Kidney (tissue), 14 donors: Measurements from ENCODE around the gene CACNG6. TPM values are rescaled to one million over a fixed set of nuclear protein-coding genes. Genes with fewer than 3 reads are reported as not detected.

Experiments used
- DNase-seq, 5 donors: peaks; one replicate each; pipeline ENCODE4 v3.0.0-alpha.2; 2013 to 2020
- FAIRE-seq: peaks from 2 replicates; lab custom pipeline; 2012; peaks lifted over from hg19 to GRCh38; lab: Jason Lieb, UNC
- H3K27ac ChIP-seq, 2 donors: one replicate each; pipeline ENCODE4 v1.7.0; 2013; ENCODE audit warnings: low read depth in 2 of 2, low read length in 2 of 2, inconsistent platforms in 1 of 2
- H3K27me3 ChIP-seq: one replicate; pipeline ENCODE4 v1.7.1; 2013; ENCODE audit warnings: low read length, inconsistent platforms; ENCODE audit not compliant: control insufficient read depth, insufficient read depth
- H3K36me3 ChIP-seq, 3 donors: one replicate each; pipeline versions ENCODE4 v1.7.0 to v1.7.1; 2013; ENCODE audit warnings: low read length in 3 of 3, control low read depth in 1 of 3, inconsistent platforms in 1 of 3; ENCODE audit not compliant: insufficient read depth in 3 of 3, control insufficient read depth in 2 of 3
- H3K4me1 ChIP-seq, 3 donors: one replicate each; pipeline versions ENCODE4 v1.7.0 to v1.7.1; 2013; ENCODE audit warnings: low read length in 3 of 3, inconsistent platforms in 1 of 3, low read depth in 1 of 3; ENCODE audit not compliant: control insufficient read depth in 2 of 3, insufficient read depth in 2 of 3
- H3K4me3 ChIP-seq, 3 donors: one replicate each; pipeline versions ENCODE4 v1.7.0 to v1.8.1; 2013; ENCODE audit warnings: low read length in 3 of 3, control low read depth in 1 of 3, inconsistent platforms in 1 of 3
- H3K9ac ChIP-seq, 3 donors: one replicate each; pipeline versions ENCODE4 v1.7.0 to v1.7.1; 2013; ENCODE audit warnings: low read length in 3 of 3, control low read depth in 1 of 3, inconsistent platforms in 1 of 3
- H3K9me3 ChIP-seq, 3 donors: one replicate each; pipeline versions ENCODE4 v1.7.0 to v1.7.1; 2013; ENCODE audit warnings: low read length in 3 of 3, control low read depth in 1 of 3, inconsistent platforms in 1 of 3; ENCODE audit not compliant: control insufficient read depth in 2 of 3, insufficient read depth in 1 of 3
- CTCF ChIP-seq: IDR thresholded peaks from 3 replicates; pipeline ENCODE4 v1.5.1; 2012; ENCODE audit warnings: mild to moderate bottlenecking, moderate library complexity, borderline replicate concordance; ENCODE audit not compliant: insufficient read depth; ENCODE audit errors: extremely low read depth
- intact Hi-C: fragments of 100-400 bp; cut with DNase I; formaldehyde crosslinking; loops from one replicate; pipeline ENCODE4 v1.11.1; 2022
- polyA plus RNA-seq: library from polyadenylated mRNA; stranded (reverse); fragments of 350-450 nt; fragmentation: Illumina TruSeq; extraction: RNeasy Lipid Tissue Mini Kit (QIAGEN cat#74804); gene quantifications from one replicate; pipeline ENCODE4 v1.2.3, GENCODE V29; 2014; ENCODE audit warnings: low read depth, low replicate concordance; ENCODE audit not compliant: insufficient read depth
- total RNA-seq: library from RNA; stranded (reverse); fragmentation: NEBNext Ultra II Directional; extraction: Animal tissue kit (Norgen Biotek cat#: 25700); gene quantifications from one replicate; pipeline ENCODE4 v1.2.1, GENCODE V29; 2021
- donor health status: control.
- donor health status: control.
- donor health status: control.
- donor health status: control.
- donor health status: control.
- donor health status: DM: yes; HTN: yes; CAD: no.
- donor health status: Normal renal cell carcinoma (clear cell type).

Gene CACNG6
- total and polyA plus RNA-seq, 2 donors from 2014 or later, result not detected

GRCh38 chr19:53985863-53986262 lies 5.6 kb upstream of the CACNG6 start:
- Histone ChIP-seq H3K4me3 (no peak overlapping the region), H3K27ac (no peak overlapping the region), H3K4me1 (no peaks in the 10 kb centered on the region), H3K9ac (no peak overlapping the region), H3K36me3 (no peaks in the 10 kb centered on the region), H3K9me3 (no peaks in the 10 kb centered on the region), H3K27me3 (peaks cover 7% of the 10 kb centered on the region)
- DNase-seq (no peak), FAIRE-seq (no peak)
- intact Hi-C loops, result no loop called here
- no peak for TF ChIP-seq CTCF

- intact Hi-C loops, result no loop called here
- FAIRE-seq, result no peak
- Histone ChIP-seq H3K9me3 (no peaks in the 10 kb centered on the region), H3K4me3 (no peak overlapping the region), H3K4me1 (no peaks in the 10 kb centered on the region), H3K36me3 (no peaks in the 10 kb centered on the region), H3K27ac (no peak overlapping the region), H3K27me3 (peaks cover 5% of the 10 kb centered on the region), H3K9ac (no peak overlapping the region)
- no peak for TF ChIP-seq CTCF
- no peak for DNase-seq
Measured at GRCh38 chr19:53988981-53989380, 2.5 kb upstream of the CACNG6 start.

DNA sequence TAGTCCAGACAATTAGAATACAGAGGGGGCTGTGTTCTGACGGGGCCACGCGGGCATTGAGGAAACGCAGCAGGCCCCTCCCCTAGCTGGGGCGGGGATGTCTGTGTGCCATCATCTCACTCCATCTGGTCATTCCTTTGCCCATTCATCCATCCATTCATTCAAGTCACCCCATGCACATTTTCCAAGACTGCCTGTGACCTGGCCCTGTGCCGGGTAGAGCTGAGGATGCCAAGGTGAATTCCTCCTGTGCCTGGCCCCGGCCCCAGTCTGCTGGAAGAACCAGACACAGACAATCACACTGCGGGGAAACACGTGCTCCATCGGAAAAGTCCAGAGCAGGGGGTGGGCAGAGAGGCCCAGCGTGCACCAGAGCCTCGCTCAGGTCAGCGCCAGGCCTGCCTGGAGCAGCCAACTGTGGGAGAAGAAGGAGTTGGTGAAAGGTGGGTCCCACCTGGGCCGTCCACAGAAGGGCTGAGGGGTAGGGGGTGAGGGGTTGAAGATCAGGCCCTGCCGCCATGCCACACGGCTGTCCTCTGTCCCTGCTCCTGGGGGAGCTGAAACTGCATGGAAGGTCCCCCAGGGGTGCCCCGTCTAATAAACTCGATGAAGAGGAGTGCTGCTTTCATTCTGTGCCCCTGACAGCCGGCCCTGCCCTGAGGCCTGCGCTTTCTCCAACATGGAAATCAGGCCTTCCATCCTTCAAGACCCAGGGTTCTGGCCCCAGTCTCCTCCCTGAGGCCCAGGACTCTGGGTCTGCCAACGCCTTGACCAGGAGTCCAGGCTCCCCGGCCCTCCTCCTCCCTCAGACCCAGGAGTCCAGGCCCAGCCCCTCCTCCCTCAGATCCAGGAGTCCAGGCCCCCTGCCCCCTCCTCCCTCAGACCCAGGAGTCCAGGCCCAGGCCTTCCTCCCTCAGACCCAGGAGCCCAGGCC lies 1.6 kb upstream of the CACNG6 start:
- FAIRE-seq (no peak), DNase-seq (peak in 1 of 5 donors; percentile 37)
- H3K9ac ChIP-seq, result no peak overlapping the region
- no peaks in the 10 kb centered on the region for H3K4me1 ChIP-seq
- H3K27me3 ChIP-seq, result peaks cover 3% of the 10 kb centered on the region
- no peak overlapping the region for H3K27ac ChIP-seq
- no peaks in the 10 kb centered on the region for H3K9me3 ChIP-seq
- TF ChIP-seq CTCF, result no peak
- H3K36me3 ChIP-seq, result no peaks in the 10 kb centered on the region
- no peak overlapping the region for H3K4me3 ChIP-seq
- intact Hi-C loops, result no loop called here
